IPS-18c (cell line): Measurements from ENCODE around the gene IGLL5.
"Not testable (repeated sequence)": the region's sequence is repeated elsewhere in the genome, so short reads cannot be mapped to it uniquely, and the experiment has no call there.

Experiments used
- H3K4me3 ChIP-seq: 2 replicates; pipeline ENCODE4 v1.7.0; 2013; ENCODE audit warnings: low read depth, mild to moderate bottlenecking, low read length, moderate library complexity; ENCODE audit not compliant: insufficient read depth
- H3K9me3 ChIP-seq: one replicate; pipeline ENCODE4 v1.6.1; 2013; ENCODE audit warnings: mild to moderate bottlenecking, low read length, moderate library complexity; ENCODE audit not compliant: control insufficient read depth, insufficient read depth

The IGLL5 gene

DNA sequence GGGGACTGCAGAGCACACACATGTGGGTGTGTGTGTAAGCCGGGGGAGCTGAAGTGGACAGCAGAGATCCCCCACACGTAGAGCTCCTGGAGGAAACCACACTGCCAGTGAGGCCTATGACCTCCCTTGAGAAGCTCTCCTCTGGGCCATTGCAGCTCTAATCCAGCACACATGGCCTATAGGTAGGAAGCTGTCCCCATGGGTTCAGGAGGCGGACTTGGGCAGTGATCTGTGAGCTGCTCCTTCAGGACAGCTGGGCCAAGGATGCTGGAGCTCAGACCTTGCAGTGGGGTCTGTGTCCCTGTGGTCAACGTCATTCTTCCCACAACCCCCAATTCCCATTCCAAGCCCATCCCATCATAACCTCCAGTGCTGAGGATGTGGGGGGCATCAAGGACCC is 29.8 kb downstream of the IGLL5 start:
- Histone ChIP-seq H3K4me3 (no peak overlapping the region), H3K9me3 (no peaks in the 10 kb centered on the region)

DNA sequence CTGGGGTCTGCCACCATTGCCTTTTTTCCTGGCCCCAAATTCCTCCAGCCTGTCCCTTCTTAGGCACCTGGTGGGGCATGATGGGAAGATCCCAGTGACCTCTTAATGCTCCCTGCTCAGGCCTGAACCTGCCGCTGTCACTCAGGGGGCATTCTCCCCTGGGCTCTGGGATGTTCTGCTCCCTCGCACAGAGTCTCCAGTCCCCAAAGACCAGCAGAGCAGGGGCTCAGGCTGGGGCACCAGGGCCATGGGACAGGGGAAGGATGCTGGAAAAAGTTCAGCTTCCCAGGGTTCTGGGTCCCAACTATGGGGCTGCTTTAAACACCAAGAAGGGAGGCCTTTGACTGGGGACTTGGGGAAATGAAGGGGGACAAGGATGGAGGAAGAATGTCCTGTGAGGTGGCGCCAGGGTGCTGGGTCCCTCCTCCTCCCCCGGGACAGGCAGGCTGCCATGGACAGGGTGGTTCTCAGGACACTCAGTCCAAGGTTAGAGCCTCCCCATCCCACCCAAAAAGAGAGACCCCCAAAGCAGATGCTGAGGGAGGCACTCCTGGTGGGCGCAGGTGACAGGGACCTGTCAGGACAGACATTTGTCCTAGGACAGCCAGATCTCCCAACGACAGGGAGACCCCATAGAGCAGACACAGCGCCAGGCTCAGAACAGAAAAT is 30.8 kb downstream of the IGLL5 start:
- Histone ChIP-seq H3K4me3 (no peak overlapping the region), H3K9me3 (no peaks in the 10 kb centered on the region)

DNA sequence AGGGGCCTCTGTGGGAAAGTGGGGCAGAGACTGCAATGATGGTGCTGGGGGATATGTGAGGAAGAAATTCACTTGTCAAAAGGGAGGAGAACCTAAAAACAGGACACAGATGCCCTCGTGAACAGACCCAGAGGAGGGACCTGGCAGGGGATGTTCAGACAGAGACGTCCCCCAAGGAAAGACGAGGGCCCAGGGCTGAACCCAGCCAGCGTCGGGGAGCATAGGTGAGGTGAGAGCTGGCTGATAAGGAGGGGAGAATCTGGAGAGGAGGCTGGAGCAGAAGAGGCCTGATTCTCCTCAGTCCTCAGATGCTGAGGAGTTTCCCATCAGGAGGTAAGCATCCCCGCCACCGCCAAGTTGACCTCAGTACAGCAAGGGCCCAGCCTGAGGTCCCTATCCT is 31.4 kb downstream of the IGLL5 start:
- Histone ChIP-seq H3K4me3 (no peak overlapping the region), H3K9me3 (no peaks in the 10 kb centered on the region)

DNA sequence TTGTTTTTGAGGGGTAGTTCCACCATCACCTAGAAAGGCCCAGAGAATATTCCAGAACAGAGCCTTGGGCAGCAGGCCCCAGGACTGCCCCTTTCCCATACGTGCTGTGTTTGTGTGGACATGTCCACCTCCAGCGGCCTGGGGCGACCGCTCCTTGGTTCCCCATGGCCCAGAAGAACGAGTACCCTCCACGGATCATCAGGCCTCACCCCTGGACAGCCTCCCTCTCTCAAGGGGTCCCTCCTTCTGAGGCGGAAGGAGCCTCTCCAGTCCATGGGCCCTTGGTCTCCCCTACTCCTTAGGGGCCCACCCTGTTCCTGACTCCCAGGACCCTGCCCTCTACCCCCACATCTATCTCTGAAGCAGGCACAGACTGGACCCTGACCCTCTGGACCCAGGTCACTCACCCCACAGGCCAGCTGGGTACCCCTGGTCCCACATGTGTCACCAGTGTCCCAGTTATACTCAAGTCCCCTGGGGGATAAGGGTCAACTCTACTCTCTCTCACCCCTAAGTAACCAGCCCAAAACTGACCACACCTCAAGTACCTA is 32.6 kb downstream of the IGLL5 start:
- H3K9me3 ChIP-seq, result no peaks in the 10 kb centered on the region
- no peak overlapping the region for H3K4me3 ChIP-seq

DNA sequence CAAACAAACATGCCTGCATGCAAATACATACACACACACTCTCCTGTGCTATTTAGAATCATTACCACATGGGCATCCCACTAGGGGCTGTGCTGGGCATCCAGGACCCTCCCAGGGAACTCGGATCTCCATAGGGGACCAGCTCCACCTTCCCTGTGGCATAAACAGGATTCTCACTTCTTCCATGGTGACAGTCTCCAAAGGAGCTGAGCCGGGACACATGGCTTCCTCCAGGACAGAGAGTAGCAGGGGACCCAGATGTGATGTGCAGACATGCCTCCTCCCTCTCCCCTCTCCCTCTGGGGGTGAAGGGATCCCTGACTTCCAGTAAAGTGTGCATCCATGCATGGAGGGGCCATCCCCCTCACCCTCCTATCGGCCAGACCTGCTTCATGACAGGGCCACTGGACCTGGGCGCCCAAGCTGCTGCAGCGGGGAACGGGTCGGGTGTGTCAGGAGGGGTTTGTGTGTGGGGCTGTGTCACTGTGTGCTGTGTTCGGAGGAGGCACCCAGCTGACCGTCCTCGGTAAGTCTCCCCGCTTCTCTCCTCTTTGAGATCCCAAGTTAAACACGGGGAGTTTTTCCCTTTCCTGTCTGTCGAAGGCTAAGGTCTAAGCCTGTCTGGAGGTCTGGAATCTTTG is 33.4 kb downstream of the IGLL5 start:
- no peaks in the 10 kb centered on the region for H3K9me3 ChIP-seq
- no peak overlapping the region for H3K4me3 ChIP-seq

DNA sequence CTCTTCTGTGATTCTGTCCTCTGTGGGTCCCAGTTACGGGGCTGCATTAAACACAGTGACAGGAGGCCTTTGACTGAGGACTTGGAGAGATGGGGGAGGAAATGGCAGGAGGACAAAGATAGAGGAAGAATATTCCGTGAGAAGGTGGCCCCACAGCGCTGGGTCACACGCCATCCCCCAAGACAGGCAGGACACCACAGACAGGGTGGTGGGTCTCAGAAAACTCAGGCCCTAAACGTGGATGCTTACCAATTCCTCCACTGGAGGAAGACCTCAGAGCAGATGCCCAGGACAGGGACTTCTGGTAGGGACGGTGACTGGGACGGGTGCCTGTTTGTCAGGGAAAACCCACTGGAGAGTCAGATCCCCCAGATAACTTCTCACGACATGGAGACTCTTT is 34.0 kb downstream of the IGLL5 start:
- no peak overlapping the region for H3K4me3 ChIP-seq
- H3K9me3 ChIP-seq, result no peaks in the 10 kb centered on the region

DNA sequence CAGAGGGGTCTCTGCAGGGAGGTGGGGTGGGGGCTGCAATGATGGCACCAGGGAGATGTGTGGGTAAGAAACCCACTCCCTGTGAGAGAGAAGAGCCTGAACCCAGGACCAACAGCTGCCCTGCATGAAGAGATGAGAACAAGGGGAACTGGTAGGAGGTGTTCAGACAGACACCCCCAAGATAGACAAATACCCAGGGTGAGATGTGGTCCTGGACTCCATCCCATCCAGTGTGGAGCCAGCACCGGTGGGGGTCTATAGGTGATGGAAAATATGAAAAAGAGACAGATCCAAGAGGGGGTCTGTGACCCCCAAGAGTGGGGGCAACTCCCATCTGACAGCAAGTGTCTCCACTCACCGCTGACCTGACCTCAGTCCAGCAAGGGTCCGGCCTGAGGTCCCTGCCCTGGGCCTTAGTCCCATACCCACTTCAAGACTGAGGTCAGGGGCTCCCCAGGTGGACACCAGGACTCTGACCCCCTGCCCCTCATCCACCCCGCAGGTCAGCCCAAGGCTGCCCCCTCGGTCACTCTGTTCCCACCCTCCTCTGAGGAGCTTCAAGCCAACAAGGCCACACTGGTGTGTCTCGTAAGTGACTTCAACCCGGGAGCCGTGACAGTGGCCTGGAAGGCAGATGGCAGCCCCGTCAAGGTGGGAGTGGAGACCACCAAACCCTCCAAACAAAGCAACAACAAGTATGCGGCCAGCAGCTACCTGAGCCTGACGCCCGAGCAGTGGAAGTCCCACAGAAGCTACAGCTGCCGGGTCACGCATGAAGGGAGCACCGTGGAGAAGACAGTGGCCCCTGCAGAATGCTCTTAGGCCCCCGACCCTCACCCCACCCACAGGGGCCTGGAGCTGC is 34.7 kb downstream of the IGLL5 start:
- H3K9me3 ChIP-seq, H3K4me3 ChIP-seq: not testable (repeated sequence)

DNA sequence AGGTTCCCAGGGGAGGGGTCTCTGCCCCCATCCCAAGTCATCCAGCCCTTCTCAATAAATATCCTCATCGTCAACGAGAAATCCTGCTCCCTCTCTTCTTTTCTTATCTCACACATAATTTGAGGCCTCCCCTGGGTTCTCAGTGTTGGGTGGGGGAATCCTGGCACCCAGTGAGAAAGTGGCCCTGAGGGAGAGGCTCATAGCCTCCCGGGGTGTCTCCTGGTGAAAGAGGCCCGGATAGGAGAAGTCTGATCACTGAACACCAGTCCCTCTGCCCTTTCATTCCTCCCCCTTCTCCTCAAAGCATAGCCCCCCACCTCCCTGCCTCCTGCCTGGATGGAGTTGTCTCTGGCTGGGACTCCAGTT is 35.3 kb downstream of the IGLL5 start:
- no peaks in the 10 kb centered on the region for H3K9me3 ChIP-seq
- no peak overlapping the region for H3K4me3 ChIP-seq

DNA sequence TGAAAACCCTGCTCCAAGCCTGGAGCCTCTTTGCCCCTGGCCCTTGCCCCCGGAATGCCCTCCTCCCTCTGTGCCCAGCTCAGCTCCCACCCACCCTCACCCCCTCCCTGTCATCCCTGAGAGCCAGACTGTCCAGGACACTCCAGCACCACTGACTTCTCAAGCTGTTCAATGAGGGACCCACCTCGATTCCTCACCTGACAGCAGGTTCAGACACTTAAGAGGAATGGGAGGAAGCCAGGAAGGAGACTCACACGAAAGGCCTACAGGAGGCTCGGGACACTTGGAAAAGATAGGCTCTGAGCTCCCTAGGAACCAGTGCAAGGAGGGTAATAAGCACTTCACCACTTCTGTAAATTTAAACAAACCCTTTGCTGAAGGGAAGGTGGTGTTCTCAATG is 35.8 kb downstream of the IGLL5 start:
- no peaks in the 10 kb centered on the region for H3K9me3 ChIP-seq
- no peak overlapping the region for H3K4me3 ChIP-seq

DNA sequence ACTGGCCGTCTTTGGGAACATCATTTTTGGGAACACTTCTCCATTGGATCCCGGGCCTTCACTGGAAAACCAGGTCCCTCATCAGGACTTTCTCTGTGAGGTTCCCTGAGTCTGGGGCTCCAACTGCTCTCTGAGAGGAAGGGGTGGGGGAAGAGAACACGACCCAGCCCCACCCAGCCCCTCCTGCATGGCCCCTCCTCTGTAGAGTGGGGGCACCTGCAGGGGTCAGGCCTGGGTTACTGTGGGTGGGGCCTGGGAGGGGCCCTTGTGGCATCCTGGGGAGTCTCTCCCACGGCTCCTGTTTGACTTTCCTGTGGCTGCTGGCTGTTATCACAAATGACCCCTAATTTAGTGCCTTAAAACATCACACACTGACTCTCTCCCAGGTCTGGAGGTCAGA is 36.3 kb downstream of the IGLL5 start:
- H3K9me3 ChIP-seq, result no peaks in the 10 kb centered on the region
- no peak overlapping the region for H3K4me3 ChIP-seq

DNA sequence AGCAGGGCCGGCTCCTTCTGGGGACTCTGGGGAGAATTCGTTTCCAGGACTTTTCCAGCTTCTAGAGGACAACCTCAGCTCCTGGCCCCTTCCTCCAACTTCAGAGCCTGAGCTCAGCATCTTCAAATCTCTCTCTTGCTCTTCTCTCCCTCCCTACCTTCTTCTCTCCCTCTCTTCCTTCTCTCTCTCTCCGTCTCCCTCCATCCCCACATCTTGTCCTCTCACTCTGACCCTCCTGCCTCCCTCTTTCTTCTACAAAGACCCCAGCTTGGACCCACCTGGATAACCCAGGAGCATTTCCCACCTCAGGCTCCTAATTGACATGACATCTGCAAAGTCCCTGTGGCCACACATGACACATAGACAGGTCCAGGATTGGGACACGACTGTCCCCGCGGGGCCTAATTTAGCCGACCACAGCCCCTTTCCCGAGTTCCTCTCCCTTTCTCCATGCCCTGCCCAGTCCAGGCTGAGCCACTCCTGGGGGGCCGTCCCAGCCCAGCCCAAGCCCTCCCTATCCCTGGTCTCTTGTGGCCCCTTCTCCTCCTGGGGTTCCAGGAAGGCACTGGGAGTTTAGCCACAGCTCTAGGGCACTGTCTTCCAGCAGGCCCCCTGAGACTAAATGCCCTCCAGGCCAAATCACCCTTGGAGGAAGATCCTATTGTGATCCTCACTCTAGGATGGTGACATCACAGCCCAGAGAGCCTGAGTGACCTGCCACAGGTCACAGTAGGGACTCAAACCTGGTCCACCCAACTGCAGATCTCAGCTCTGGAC is 36.9 kb downstream of the IGLL5 start:
- Histone ChIP-seq H3K4me3 (no peak overlapping the region), H3K9me3 (no peaks in the 10 kb centered on the region)

DNA sequence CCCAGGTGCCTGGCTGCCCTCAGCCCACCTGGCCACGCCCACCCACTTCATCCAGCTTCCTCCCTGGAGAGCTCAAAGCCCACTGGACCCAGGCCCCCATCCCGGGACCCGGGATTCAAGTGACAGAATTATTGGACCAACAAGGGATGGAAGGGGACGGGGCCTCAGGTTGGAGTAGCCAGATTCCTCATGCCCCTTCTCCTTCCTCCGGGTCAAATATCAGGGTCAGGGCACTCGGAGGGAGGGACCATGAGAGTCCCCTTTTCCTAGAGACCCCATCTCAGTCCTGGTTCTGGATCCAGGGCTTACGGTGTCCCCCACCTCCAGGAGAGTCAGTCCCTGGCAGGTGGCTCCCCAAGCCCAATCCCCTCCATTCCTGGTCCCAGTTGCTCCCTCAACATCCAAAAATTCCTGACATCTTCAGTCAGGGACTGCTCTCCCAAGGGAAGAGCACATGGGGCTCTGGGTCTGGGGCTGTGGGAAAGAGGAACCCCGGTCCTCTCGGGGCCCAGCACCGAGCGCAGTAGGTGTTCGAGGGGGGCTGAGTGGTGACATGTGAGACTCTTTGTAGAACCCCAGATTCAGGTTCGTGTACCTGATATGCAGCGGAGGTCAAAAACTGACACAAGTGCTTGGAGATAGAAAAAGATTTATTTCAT is 37.7 kb downstream of the IGLL5 start:
- no peaks in the 10 kb centered on the region for H3K9me3 ChIP-seq

DNA sequence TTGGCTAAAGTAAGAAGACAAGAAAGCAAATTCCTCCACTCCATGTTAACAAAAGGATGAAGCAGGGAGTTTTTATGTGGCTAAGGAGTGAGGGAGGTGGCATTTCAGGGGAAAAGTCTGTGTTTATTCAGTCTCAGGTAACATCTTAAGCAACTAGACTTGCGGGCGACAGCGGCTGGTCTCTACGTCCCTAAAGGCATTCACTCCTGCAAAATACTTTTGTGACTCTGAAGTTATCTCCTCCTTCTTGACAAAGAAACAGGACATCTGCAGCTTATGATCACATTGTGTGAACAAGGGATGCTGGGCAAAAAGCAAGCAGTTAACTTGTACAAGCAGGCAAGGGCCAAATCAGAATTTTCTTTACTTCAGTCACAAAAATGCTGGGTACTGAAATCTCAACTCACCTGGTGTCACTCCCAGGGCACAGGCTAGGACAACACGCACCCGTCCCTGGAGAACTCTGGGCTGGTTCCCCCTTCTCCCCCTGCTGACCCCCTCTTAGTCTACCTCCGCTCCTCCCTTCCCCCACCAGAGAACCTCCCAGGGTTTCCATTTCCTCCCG is 38.3 kb downstream of the IGLL5 start:
- H3K4me3 ChIP-seq, result no peak overlapping the region
- no peaks in the 10 kb centered on the region for H3K9me3 ChIP-seq

More for the DNA sequence above, 37.7 kb downstream of the IGLL5 start:
- no peak overlapping the region for H3K4me3 ChIP-seq

DNA sequence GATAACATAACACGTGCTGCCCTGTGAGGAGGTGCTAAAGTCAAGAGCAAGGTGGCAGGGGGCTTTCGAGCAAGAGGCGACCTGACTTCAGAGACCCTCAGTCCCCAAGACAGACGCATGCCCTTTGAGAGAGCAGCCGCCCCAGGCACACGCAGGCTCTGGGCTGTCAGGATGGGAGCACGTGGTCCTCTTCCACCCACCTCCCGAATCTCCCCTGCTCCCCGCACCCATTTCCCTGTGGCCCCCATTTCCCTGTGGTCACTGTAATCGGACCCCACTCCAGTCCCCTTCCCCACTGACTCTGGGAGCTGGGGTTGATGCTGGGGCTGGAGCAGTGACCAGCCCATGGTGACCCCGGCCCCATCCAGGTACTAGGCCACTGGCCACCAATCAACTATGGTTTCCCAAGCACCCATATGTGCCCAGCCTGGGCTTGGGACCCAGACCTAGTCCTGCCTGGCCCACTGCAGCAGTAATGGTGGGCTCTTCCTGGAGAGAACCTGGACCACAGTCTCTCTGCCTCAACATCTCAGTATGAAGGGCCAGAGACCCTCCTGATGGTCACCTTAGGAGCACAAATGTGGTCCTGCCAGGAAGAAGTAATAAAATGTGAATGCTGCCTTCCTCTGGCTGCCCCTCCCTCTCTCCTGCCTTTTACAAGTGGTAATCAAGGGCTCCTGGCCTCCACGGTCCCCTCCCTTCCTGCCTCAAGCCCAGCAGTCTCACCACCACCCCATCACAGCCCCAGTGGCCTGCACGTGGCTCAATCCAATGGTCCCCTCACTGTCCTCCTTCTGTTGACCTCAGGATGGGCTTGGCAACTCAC is 39.0 kb downstream of the IGLL5 start:
- Histone ChIP-seq H3K9me3 (no peaks in the 10 kb centered on the region), H3K4me3 (no peak overlapping the region)

DNA sequence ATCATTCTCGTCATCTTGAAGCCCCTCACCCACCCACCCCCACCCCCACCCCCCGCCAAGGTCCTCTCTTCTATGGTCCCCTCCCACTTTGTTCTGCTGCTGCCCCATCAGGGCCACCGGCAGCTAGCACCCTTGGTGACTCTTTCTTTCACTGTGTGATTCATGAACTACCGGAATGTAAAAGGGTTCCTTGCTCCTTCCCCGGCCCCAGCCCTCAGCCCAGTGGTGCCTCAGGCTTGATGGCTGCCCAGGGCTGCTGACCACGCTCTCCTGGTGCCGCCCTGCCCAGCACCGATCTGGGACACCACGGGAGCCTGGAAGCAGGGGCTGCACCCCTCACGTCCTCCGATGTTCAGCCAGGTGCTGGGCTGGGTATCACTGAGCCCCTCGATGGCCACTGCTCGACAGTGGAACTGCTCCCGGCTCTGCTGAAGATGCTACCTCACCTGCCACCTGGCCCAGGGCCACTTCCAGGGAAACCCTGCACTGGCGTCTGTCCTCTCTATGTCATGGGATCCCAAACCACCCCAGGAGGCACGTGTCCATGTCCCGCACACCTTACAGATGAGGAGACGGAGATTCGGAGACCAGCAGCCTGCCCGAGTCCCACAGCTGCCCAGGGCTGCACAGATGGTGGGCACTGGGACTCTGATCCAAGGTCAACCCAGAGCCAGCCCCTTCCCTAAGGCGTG is 39.7 kb downstream of the IGLL5 start:
- no peaks in the 10 kb centered on the region for H3K9me3 ChIP-seq
- no peak overlapping the region for H3K4me3 ChIP-seq
